A549 (cell line): Measurements from ENCODE around the gene DOK7. TPM values are rescaled to one million over a fixed set of nuclear protein-coding genes. Genes with fewer than 3 reads are reported as not detected.
A peak's percentile ranks its signal among the peaks of the same experiment; 100 is the strongest.

Experiments used
- ATAC-seq, 2 experiments: fragments of 200-7000 bp in 1 of 2; fragments of >200 bp in 1 of 2; cut with Nextera tagmentation in 1 of 2; cut with Tn5 transposase in 1 of 2; 3 replicates each; pipeline versions ENCODE4 v1.8.0 to v1.9.1; 2018 to 2020; ENCODE audit warnings: mild to moderate bottlenecking in 1 of 2, moderate library complexity in 1 of 2
- CTCF ChIA-PET: fragments of 300-600 bp; sonication (Branson Sonifier 250); formaldehyde crosslinking; extraction: SDS; loops from one replicate; lab custom pipeline; 2021; ENCODE audit warnings: antibody characterized with exemption, inconsistent platforms; lab: Yijun Ruan, JAX
- POLR2A ChIA-PET: fragments of 350-600 bp; formaldehyde crosslinking; extraction: SDS; loops from one replicate; lab custom pipeline; 2021; ENCODE audit warnings: antibody characterized with exemption, inconsistent platforms; lab: Yijun Ruan, JAX
- DNase-seq, 2 experiments: peaks; one replicate each; pipeline versions ENCODE4 v3.0.0 to v3.0.0-alpha.2; 2011 to 2016; ENCODE audit warnings: low read depth in 1 of 2, low spot score in 1 of 2
- FAIRE-seq: peaks from 2 replicates; lab custom pipeline; 2011; peaks lifted over from hg19 to GRCh38; lab: Jason Lieb, UNC
- H3K27ac ChIP-seq, 2 experiments: fragments of >200 bp; sonication (Bioruptor Twin); formaldehyde crosslinking; 3 replicates each; pipeline ENCODE4 v1.5.1; 2016 to 2017
- H3K4me1 ChIP-seq: fragments of >200 bp; sonication (Bioruptor Twin); formaldehyde crosslinking; 3 replicates; pipeline ENCODE4 v1.6.1; 2016
- H3K4me2 ChIP-seq: fragments of >200 bp; sonication (Bioruptor Twin); formaldehyde crosslinking; 3 replicates; pipeline ENCODE4 v1.6.1; 2016
- H3K4me3 ChIP-seq: fragments of >200 bp; sonication (Bioruptor Twin); formaldehyde crosslinking; 3 replicates; pipeline ENCODE4 v1.5.1; 2016
- H3K9me3 ChIP-seq: fragments of >200 bp; sonication (Bioruptor Twin); formaldehyde crosslinking; 3 replicates; pipeline ENCODE4 v1.6.1; 2016
- BHLHE40 ChIP-seq: IDR thresholded peaks from 2 replicates; pipeline ENCODE4 v1.6.1; 2012; ENCODE audit warnings: low read depth, low read length, inconsistent platforms
- CBX8 ChIP-seq: fragments of 200-600 bp; sonication (generic); IDR thresholded peaks from 2 replicates; pipeline ENCODE4 v1.6.1; 2016
- ELK1 ChIP-seq: fragments of 150-350 bp; IDR thresholded peaks from 2 replicates; pipeline ENCODE4 v1.6.1; 2014; ENCODE audit warnings: low read depth, mild to moderate bottlenecking, low read length
- FOSL2 ChIP-seq, 2 experiments: fragments of 450-650 bp in 1 of 2; fragments of >200 bp in 1 of 2; sonication (Bioruptor Twin) in 1 of 2; formaldehyde crosslinking; IDR thresholded peaks; 2 replicates each; pipeline versions ENCODE4 v1.5.0 to v1.6.1; 2016 to 2020; ENCODE audit warnings: mild to moderate bottlenecking in 1 of 2, moderate library complexity in 1 of 2
- GATA3 ChIP-seq: IDR thresholded peaks from 2 replicates; pipeline ENCODE4 v1.6.1; 2012; ENCODE audit warnings: borderline replicate concordance
- HDAC2 ChIP-seq: fragments of 200-600 bp; sonication (generic); IDR thresholded peaks from 2 replicates; pipeline ENCODE4 v1.6.1; 2016
- HOXA7 ChIP-seq: fragments of 250-450 bp; sonication (Bioruptor Pico); IDR thresholded peaks from 2 replicates; pipeline ENCODE4 v1.5.0; 2020; ENCODE audit warnings: mild to moderate bottlenecking, moderate library complexity
- HOXB5 ChIP-seq: fragments of 250-450 bp; sonication (Bioruptor Pico); IDR thresholded peaks from 2 replicates; pipeline ENCODE4 v1.5.0; 2020; ENCODE audit warnings: mild to moderate bottlenecking, moderate library complexity
- JUN ChIP-seq, 2 experiments: fragments of >200 bp; sonication (Bioruptor Twin); formaldehyde crosslinking; IDR thresholded peaks; 2 replicates in 1 of 2; 3 replicates in 1 of 2; pipeline ENCODE4 v1.6.1; 2016 to 2017
- MAFK ChIP-seq: fragments of 450-650 bp; IDR thresholded peaks from 2 replicates; pipeline ENCODE4 v1.6.1; 2014; ENCODE audit not compliant: partially characterized antibody
- NPAS2 ChIP-seq: fragments of 250-450 bp; sonication (Bioruptor Pico); IDR thresholded peaks from 2 replicates; pipeline ENCODE4 v1.8.0; 2022; ENCODE audit warnings: mild to moderate bottlenecking, moderate library complexity, borderline replicate concordance
- PHF8 ChIP-seq: fragments of 200-600 bp; sonication (generic); IDR thresholded peaks from 2 replicates; pipeline ENCODE4 v1.6.1; 2016; ENCODE audit warnings: low read depth, mild to moderate bottlenecking, antibody characterized with exemption, moderate library complexity, borderline replicate concordance
- POLR2A ChIP-seq: IDR thresholded peaks from 2 replicates; pipeline ENCODE4 v1.6.1; 2012; ENCODE audit warnings: mild to moderate bottlenecking, low read length
- RCOR1 ChIP-seq: fragments of 150-350 bp; IDR thresholded peaks from 2 replicates; pipeline ENCODE4 v1.6.1; 2014; ENCODE audit warnings: antibody characterized with exemption, low read length, low read depth
- RFX5 ChIP-seq: fragments of 450-650 bp; IDR thresholded peaks from 2 replicates; pipeline ENCODE4 v1.7.1; 2014; ENCODE audit warnings: antibody characterized with exemption, mild to moderate bottlenecking, moderate library complexity
- RNF2 ChIP-seq: fragments of 200-600 bp; sonication (generic); IDR thresholded peaks from 2 replicates; pipeline ENCODE4 v1.6.1; 2016; ENCODE audit warnings: low read depth, mild to moderate bottlenecking, antibody characterized with exemption, moderate library complexity, borderline replicate concordance
- SMC3 ChIP-seq: fragments of >200 bp; sonication (Bioruptor Twin); formaldehyde crosslinking; IDR thresholded peaks from 3 replicates; pipeline ENCODE4 v1.6.1; 2018; ENCODE audit warnings: inconsistent platforms
- TFCP2L1 ChIP-seq: fragments of 250-450 bp; sonication (Bioruptor Pico); IDR thresholded peaks from 2 replicates; pipeline ENCODE4 v1.5.0; 2021; ENCODE audit warnings: mild to moderate bottlenecking
- TP53 ChIP-seq: fragments of 250-450 bp; sonication (Bioruptor Pico); IDR thresholded peaks from 2 replicates; pipeline ENCODE4 v1.5.0; 2021; ENCODE audit warnings: mild to moderate bottlenecking, moderate library complexity
- USF2 ChIP-seq: fragments of 450-650 bp; IDR thresholded peaks from 2 replicates; pipeline ENCODE4 v1.6.1; 2014; ENCODE audit warnings: antibody characterized with exemption
- ZC3H11A ChIP-seq: fragments of 450-650 bp; IDR thresholded peaks from 2 replicates; pipeline ENCODE4 v1.6.1; 2014; ENCODE audit warnings: antibody characterized with exemption, mild to moderate bottlenecking
- WGBS: methylation state at CpG from one replicate; pipeline ENCODE4 v1.1.6; 2017; ENCODE audit errors: missing lambda C conversion rate; 5-methylcytosine and 5-hydroxymethylcytosine counted together
- polyA plus RNA-seq, 4 experiments: library from polyadenylated mRNA; depleted of rRNA in 3 of 4; stranded (reverse); fragments of >200 nt; fragmentation: RNase III in 1 of 4; extraction: RNeasy Plus Mini Kit Qiagen cat#74134 plus additional on column Dnase treatment in 1 of 4; gene quantifications; 2 replicates in 3 of 4; 3 replicates in 1 of 4; pipeline ENCODE4 v1.2.3, GENCODE V29; 2011 to 2017
- TF ChIP-seq, protein P1 (sequence below): IDR thresholded peaks from 2 replicates; pipeline ENCODE4 v1.6.1; 2012

The DOK7 gene
- polyA plus RNA-seq, 2 of the 4 experiments (the other 2 are of a cell fraction): 0.17 to 0.21 TPM

DNA sequence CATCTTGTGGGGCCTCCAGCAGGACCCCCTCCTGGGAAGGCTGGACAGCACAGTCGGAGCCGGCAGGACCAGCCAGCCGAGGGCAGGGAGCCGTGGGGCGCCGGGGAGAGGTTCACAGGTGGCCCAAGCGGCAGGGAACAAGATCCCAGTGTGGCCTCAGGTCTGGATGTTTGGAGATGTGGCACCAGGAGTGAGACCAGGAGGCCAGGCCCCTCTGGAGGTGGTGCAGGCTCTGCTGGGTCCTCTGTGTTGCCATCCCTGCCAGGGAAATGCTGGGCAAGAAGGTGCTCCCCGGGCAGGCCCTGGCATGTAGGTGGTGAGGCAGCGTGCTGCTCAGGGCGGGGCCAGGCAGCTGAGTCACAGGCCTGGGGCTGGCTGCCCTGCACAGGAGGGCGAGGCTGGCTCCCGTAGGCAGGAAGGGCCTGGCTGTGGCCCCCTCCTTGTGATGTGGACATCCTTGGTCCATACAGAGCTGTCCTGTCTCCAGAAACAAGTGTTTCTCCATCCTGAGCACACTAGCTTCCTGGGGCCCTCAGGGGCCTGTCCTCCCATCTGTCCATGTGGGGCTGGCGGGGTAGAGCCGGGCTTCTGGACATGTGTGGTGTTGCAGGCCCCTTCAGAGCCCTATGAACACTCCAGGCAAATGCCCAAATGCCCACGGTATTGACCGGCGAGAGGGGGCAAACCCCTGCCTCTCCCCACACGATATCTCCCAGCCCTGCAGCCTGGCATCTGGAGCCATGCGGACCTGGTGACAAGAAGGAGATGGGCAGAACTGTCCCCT lies 26.1 kb upstream of the DOK7 start:
- Histone ChIP-seq H3K4me3 (no peak overlapping the region), H3K27ac (peak overlapping the region; percentile 98 to 99), H3K4me2 (peak overlapping the region; percentile 52), H3K9me3 (no peaks in the 10 kb centered on the region)
- ATAC-seq (peak; percentile 88 to 93), FAIRE-seq (no peak)
- TF ChIP-seq POLR2A (peak; percentile 44; the same call in 1 of the 2 replicates), GATA3 (no peak), TFCP2L1 (CRISPR knock-in tag) (no peak), HOXA7 (no peak), HDAC2 (no peak), CBX8 (no peak), SMC3 (no peak), JUN (IDR thresholded peaks at IDR 0.05) (no peak), TP53 (CRISPR knock-in tag) (no peak), FOSL2 (IDR thresholded peaks at IDR 0.05) (no peak), FOSL2 (CRISPR knock-in tag; IDR thresholded peaks at IDR 0.05) (peak; percentile 54), ELK1 (no peak), HOXB5 (CRISPR knock-in tag) (no peak), RNF2 (no peak)
- TF ChIP-seq, protein P1, sequence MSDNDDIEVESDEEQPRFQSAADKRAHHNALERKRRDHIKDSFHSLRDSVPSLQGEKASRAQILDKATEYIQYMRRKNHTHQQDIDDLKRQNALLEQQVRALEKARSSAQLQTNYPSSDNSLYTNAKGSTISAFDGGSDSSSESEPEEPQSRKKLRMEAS: peak; percentile 82
- TF ChIP-seq, all 56 proteins: peak for 3
- 55% methylated on average over 4 of the region's 19 CpGs for WGBS
- peak; percentile 71 to 76 for DNase-seq
- ChIA-PET CTCF (interaction anchor here (0.7 to 1.6 kb wide), 3 partner anchors 9 to 42 kb away, joined by 3 to 4 read pairs (median 3); no protein-coding TSS in a partner anchor), POLR2A (no interaction called here)
- H3K4me1 ChIP-seq: peaks cover 25% of the 10 kb centered on the region

DNA sequence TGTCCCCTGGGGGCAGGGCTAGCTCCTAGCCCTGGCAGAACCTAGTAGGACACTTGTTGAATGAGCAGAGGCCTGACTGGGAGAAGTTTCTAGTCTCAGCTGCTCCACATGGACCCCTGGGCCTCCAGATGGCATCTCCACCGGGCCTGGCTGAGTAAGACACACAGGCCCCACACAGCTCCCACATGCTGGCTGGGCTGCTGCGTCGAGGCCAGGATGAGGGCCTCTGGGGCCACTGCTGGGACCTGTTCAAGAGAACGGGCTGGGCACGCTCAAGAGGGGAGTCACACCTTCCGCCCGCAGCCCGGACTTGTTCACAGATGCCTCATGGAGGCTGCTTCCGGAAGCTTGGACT lies 25.5 kb upstream of the DOK7 start:
- Histone ChIP-seq H3K4me3 (no peak overlapping the region), H3K9me3 (no peaks in the 10 kb centered on the region), H3K4me1 (peaks cover 25% of the 10 kb centered on the region), H3K4me2 (peak overlapping the region; percentile 52; the same call in 2 of the 3 replicates), H3K27ac (peak overlapping the region; percentile 98 to 99)
- no peak for FAIRE-seq
- WGBS: 100% methylated on average over 3 of the region's 9 CpGs
- TF ChIP-seq NPAS2 (CRISPR knock-in tag) (no peak), GATA3 (no peak), USF2 (no peak), ZC3H11A (no peak), BHLHE40 (no peak), PHF8 (no peak), RCOR1 (no peak), MAFK (no peak), HDAC2 (no peak), RFX5 (no peak)
- TF ChIP-seq, protein P1: no peak
- no peak for DNase-seq
- ChIA-PET POLR2A (no interaction called here), CTCF (interaction anchor here (0.7 to 1.1 kb wide), 2 partner anchors 10 to 43 kb away, joined by 3 read pairs; no protein-coding TSS in a partner anchor)
- ATAC-seq: no peak
